Measurements from ENCODE around the gene AKNA.

The AKNA gene

DNA sequence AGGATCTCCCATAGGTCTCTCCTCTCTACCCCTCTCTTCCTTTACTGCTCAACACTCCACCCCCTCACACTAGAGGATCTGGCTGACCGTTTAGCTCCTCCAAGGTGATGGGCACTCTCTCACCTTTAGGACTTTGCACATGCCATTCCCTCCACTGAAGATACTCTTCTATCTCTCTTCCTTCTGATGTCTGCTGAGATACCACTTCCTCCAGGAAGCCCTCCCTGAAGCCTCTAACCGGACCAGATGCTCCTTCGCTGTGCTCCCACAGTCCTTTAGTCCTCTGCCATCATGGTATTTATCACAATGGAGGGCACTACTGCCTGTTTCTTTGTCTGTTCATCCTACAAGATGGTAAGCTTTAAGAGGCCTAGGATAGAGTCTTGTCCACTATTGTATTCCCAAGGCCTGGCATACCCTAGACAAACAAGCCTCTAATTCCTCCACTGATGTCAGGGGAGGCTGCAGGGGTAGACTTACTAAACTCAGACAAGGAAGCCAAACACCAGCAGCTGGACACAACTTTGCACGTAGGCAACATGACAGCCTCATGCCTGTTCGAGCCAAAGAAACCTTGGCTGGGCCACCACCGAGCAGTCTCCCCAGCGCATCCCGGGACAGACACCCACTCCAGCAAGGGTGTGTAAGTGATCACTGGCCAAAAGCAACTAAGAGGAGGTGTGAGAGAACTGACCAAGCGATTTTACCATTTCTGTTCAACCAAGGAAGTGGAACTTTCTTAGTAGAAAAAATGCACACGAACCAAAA, 37.9 kb downstream of the AKNA start:
- Histone ChIP-seq H3K4me3 (ENCODE audit: low read depth, low read length) (no peak overlapping the region), H3K36me3 (no peaks in the 10 kb centered on the region), H3K4me1 (peaks cover 11% of the 10 kb centered on the region), H3K27me3 (no peaks in the 10 kb centered on the region), H3K9me3 (no peaks in the 10 kb centered on the region)
- TF ChIP-seq, protein P1, sequence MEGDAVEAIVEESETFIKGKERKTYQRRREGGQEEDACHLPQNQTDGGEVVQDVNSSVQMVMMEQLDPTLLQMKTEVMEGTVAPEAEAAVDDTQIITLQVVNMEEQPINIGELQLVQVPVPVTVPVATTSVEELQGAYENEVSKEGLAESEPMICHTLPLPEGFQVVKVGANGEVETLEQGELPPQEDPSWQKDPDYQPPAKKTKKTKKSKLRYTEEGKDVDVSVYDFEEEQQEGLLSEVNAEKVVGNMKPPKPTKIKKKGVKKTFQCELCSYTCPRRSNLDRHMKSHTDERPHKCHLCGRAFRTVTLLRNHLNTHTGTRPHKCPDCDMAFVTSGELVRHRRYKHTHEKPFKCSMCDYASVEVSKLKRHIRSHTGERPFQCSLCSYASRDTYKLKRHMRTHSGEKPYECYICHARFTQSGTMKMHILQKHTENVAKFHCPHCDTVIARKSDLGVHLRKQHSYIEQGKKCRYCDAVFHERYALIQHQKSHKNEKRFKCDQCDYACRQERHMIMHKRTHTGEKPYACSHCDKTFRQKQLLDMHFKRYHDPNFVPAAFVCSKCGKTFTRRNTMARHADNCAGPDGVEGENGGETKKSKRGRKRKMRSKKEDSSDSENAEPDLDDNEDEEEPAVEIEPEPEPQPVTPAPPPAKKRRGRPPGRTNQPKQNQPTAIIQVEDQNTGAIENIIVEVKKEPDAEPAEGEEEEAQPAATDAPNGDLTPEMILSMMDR (IDR thresholded peaks at IDR 0.05; ENCODE audit: low read depth, low read length) = no peak
- DNase-seq = no peak

- DNase-seq = peak; percentile 84
- TF ChIP-seq, protein P1 (IDR thresholded peaks at IDR 0.05; ENCODE audit: low read depth, low read length) = no peak
- Histone ChIP-seq H3K27me3 (no peaks in the 10 kb centered on the region), H3K4me1 (peaks cover 11% of the 10 kb centered on the region), H3K36me3 (no peaks in the 10 kb centered on the region), H3K4me3 (ENCODE audit: low read depth, low read length) (no peak overlapping the region; the same call in 1 of the 2 replicates), H3K9me3 (no peaks in the 10 kb centered on the region)
Observed at GRCh38 chr9:114348906-114349482, 38.8 kb downstream of the AKNA start.

DNA sequence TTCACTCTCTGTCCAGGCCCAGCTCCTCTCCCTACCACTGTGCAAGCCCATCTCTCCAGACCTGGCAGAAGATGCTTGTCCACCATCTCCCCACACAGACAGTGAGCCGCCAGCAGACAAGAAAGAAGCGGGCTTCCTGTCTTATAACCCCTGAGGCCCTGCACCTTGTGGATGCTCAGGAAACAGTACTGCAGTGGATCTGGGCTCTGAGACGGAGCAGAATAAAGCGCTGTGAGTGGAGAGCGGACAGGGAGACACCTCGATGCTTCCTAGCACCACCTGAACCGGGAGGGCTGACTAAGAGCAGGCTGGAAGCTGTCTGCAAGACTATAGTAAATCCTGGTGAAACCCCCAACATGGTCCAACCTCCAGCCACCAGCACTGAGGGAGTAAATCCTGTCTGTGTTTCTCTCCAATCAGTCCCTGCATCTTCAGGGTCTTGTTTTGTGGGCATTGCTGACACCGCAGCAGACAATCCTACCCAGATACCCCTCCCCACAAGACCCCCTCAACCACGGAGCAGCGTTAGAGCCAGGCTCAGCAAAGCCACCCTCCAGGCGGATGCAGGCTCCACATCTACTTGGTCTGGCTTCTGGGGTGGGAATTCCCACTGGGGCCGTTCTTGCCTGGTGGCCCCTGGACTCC, 39.4 kb downstream of the AKNA start:
- peak overlapping the region; percentile 12; the same call in 1 of the 2 replicates for H3K4me3 ChIP-seq (ENCODE audit: low read depth, low read length)
- TF ChIP-seq, protein P1 (IDR thresholded peaks at IDR 0.05; ENCODE audit: low read depth, low read length) = no peak
- H3K27me3 ChIP-seq = no peaks in the 10 kb centered on the region
- DNase-seq = no peak
- no peaks in the 10 kb centered on the region for H3K36me3 ChIP-seq
- H3K9me3 ChIP-seq = no peaks in the 10 kb centered on the region
- H3K4me1 ChIP-seq = peaks cover 11% of the 10 kb centered on the region

DNA sequence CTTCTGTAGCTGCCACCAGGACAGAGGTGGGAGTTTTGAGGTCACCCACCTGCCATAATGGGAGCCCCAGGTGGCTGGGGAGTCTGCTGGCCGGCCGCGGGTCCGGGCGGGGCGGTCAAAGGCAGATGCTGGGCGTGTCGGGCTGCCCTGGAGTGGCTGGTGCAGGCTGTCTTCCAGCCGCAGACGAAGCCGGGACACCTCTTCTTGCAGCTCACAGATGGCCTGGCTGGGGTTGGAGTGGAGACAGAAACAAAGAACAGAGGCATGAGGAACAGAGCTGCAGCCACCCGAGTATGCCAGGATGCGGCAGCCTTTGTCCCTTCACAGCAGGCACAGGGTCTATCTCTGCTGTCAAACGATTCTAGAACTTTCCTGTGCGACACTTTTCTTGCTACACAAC, 40.1 kb downstream of the AKNA start:
- H3K4me3 ChIP-seq (ENCODE audit: low read depth, low read length) = no peak overlapping the region
- no peak for DNase-seq
- H3K27me3 ChIP-seq = no peaks in the 10 kb centered on the region
- H3K36me3 ChIP-seq = no peaks in the 10 kb centered on the region
- H3K9me3 ChIP-seq = no peaks in the 10 kb centered on the region
- H3K4me1 ChIP-seq = peaks cover 11% of the 10 kb centered on the region
- TF ChIP-seq, protein P1 (IDR thresholded peaks at IDR 0.05; ENCODE audit: low read depth, low read length) = no peak

DNA sequence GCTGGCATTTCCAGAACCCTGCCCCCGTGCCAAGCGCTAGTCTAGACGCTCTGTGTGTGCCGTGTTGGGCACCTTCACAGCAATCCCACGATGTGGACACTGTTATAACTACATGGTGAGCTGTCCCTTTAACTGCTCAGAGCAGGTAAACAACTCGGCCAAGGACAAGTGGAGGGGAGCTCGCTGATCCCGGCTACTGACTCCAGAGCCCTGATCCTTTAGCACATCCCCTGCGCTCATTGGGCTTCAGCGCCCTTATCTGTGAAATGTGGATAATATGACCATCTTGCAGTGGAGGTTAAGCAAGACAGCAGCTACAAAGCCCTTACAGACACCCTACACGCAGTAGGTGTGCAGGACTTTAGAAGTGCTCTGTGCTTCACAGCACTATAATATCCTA, 41.6 kb downstream of the AKNA start:
- TF ChIP-seq, protein P1 (IDR thresholded peaks at IDR 0.05; ENCODE audit: low read depth, low read length) = no peak

More for the DNA sequence above, 41.6 kb downstream of the AKNA start:
- H3K27me3 ChIP-seq = no peaks in the 10 kb centered on the region
- peaks cover 11% of the 10 kb centered on the region for H3K4me1 ChIP-seq
- no peak overlapping the region for H3K4me3 ChIP-seq (ENCODE audit: low read depth, low read length)
- H3K36me3 ChIP-seq = no peaks in the 10 kb centered on the region
- H3K9me3 ChIP-seq = no peaks in the 10 kb centered on the region
- DNase-seq = no peak

Measured in BE2C (cell line).